ENCODE data around the gene PLXNA4. TPM values are rescaled to one million over a fixed set of nuclear protein-coding genes. Genes with fewer than 3 reads are reported as not detected.

The PLXNA4 gene
- total and polyA plus RNA-seq, 9 of the 15 experiments (the other 6 are each of a cell fraction or from before 2014, with no cell fraction given), result under 0.01 to 0.09 TPM; not detected in 7

GRCh38 chr7:132322970-132323369, 253.3 kb downstream of the PLXNA4 start:
- FAIRE-seq (no peak), DNase-seq (ENCODE audit: extremely low read depth in 1 of 4, low spot score in 3 of 4) (no peak), ATAC-seq (no peak)
- no TSS peak for BruUV-seq (replicated peaks)
- Histone ChIP-seq H2AFZ (ENCODE audit: low read depth, low read length) (no peak overlapping the region), H3K9me3 (replicated peaks; ENCODE audit: control insufficient read depth, insufficient read depth, low read depth, low read length) (no peaks in the 10 kb centered on the region), H3K4me3 (no peak overlapping the region), H3K9me1 (ENCODE audit: control insufficient read depth, insufficient read depth, low read length) (no peaks in the 10 kb centered on the region), H3K79me2 (ENCODE audit: control insufficient read depth, insufficient read depth, low read length) (no peaks in the 10 kb centered on the region), H3K27me3 (ENCODE audit: control insufficient read depth in 2 of 2, insufficient read depth in 2 of 2, low read length in 2 of 2) (peaks cover 8 to 45% of the 10 kb centered on the region in 2 experiments), H4K20me1 (replicated peaks; ENCODE audit: control insufficient read depth, insufficient read depth, low read length) (peaks cover 5% of the 10 kb centered on the region; the same call in 1 of the 2 replicates), H3K27ac (ENCODE audit: extremely low read depth, low read depth, low read length) (no peak overlapping the region), H3K4me1 (replicated peaks in 1 of 2; ENCODE audit: control insufficient read depth in 2 of 2, insufficient read depth in 2 of 2, low read length in 2 of 2) (no peaks in the 10 kb centered on the region), H3K36me3 (ENCODE audit: control insufficient read depth, insufficient read depth, low read length) (no peaks in the 10 kb centered on the region), H3K9ac (ENCODE audit: insufficient read depth in 1 of 2, low read depth in 2 of 2, low read length in 2 of 2) (no peak overlapping the region), H3K4me2 (ENCODE audit: insufficient read depth, low read length) (no peak overlapping the region)
- intact Hi-C loops (cut with micrococcal nuclease), result loop anchor here (10.0 kb wide), 1 partner anchor 628 kb away; no protein-coding TSS in a partner anchor
- CTCF ChIA-PET (ENCODE audit: low intra/inter-chr PET ratio), result no interaction called here
- in situ Hi-C loops (cut with MboI), result loop anchor here (5.0 kb wide), 1 partner anchor 249 kb away; no protein-coding TSS in a partner anchor
- TF ChIP-seq, protein P1, sequence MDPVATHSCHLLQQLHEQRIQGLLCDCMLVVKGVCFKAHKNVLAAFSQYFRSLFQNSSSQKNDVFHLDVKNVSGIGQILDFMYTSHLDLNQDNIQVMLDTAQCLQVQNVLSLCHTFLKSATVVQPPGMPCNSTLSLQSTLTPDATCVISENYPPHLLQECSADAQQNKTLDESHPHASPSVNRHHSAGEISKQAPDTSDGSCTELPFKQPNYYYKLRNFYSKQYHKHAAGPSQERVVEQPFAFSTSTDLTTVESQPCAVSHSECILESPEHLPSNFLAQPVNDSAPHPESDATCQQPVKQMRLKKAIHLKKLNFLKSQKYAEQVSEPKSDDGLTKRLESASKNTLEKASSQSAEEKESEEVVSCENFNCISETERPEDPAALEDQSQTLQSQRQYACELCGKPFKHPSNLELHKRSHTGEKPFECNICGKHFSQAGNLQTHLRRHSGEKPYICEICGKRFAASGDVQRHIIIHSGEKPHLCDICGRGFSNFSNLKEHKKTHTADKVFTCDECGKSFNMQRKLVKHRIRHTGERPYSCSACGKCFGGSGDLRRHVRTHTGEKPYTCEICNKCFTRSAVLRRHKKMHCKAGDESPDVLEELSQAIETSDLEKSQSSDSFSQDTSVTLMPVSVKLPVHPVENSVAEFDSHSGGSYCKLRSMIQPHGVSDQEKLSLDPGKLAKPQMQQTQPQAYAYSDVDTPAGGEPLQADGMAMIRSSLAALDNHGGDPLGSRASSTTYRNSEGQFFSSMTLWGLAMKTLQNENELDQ (CRISPR knock-in tag; IDR thresholded peaks at IDR 0.05; ENCODE audit: borderline replicate concordance), result no peak
- TF ChIP-seq ILK (tag; IDR thresholded peaks at IDR 0.05; ENCODE audit: borderline replicate concordance, low read depth), result no peak
- TF ChIP-seq HLTF (IDR thresholded peaks at IDR 0.05), result no peak
- no peak for TF ChIP-seq ZNF3 (CRISPR knock-in tag; IDR thresholded peaks at IDR 0.05)
- no peak for TF ChIP-seq POLR2AphosphoS2 (IDR thresholded peaks at IDR 0.05; ENCODE audit: low read length)
- no peak for TF ChIP-seq TFAM (CRISPR knock-in tag; conservative IDR thresholded peaks at IDR 0.05)
- POLR2A ChIA-PET, result no interaction called here
- 0% methylated on average over 3 of the region's 3 CpGs for WGBS (ENCODE audit: insufficient coverage, low coverage, missing lambda C conversion rate)
